HG03342 (cell line): ENCODE results near the gene KCND3.

Source experiments
- ATAC-seq: cut with Tn5 transposase; IDR thresholded peaks from one replicate; pipeline ENCODE4 v1.9.1; 2021; ENCODE audit warnings: mild to moderate bottlenecking, moderate library complexity; ENCODE audit not compliant: unreplicated experiment

Gene KCND3

DNA sequence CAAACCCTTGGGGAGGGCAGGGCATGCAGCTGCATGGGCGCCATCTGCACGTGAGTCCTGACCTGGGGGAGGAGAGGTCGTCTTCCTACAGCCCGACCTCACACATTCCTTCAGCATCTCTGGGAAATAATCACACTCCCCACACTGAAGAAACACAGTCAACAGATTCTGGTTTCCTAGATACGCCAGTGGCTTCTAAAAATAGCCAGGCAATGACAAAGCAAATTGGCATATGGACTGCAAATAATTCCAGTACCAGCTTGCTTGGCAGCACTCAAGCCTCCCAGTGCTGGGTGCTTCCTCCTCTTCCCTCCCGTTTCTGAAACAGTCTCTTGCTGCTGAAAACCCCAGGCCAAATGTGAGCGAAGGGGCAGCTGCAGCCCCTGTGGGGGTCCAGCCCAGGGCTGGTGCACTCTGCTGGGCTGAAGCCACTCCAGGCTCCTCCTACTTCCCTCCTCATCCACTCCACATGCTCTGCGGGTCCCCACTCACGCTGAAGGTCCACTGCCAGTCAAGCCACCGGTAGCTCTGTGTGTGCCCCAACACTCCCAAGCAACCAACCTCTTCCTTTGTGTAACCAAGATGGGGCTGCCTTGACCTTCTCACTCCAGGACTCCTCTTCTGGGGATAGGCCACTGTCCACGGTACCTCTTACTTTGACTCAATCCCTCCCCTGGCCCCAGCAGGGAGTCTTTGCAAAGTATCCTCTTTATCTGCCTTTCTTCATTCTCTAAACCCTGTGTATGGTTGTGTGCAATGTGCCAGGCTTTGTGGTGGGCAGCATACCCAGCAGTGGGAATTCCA is 69.0 kb downstream of the KCND3 start:
- ATAC-seq: no peak

DNA sequence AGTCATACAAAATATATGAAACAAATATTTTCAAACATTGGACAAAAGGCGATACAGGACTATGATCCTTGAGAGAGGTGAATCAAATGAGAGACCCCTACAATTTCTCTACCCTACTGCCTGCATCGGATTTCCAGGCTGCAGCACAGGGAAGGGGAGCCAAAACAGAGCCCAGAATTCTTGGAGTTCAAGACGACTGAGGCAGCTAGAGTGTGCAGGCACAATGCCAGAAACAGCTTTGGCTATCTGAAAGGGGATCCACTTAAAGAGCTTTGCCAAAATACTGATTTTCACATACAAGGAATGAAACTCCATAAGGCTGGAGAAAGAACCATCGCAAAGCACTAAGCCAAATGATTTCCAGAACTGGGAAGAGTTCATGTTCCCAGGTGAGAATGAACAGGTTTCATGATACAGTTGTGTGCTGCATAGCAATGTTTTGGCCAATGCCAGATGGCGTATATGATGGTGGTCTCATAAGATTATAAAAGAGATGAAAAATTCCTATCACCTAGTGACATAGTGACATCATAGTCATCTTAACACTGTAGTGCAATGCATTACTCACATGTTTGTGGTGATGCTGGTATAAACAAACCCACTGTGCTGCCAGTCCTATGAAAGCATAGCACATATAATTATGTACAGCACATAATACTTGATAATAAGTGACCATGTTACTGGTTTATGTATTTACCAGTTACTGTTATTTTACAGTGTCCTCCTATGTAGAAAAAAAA is 77.5 kb downstream of the KCND3 start:
- no peak for ATAC-seq

DNA sequence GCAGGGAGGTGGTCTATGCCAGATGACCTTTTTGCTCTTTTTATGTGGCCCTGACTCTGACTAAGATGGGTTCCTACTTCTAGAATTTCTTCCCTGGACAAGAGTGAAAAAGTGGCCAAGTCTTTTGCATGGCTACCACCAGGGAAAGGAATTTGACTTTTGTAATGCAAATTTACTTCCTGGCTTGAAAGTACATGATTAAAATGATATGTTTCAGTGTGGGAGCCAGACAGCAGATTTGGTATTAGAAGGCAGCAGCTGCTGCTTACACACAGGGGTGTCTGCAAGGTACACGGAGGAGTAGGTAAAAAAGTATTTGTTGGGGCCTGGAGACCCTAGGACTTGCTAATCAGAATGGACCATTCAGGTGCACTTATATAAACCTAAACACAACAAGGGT is 78.4 kb downstream of the KCND3 start:
- ATAC-seq: no peak

DNA sequence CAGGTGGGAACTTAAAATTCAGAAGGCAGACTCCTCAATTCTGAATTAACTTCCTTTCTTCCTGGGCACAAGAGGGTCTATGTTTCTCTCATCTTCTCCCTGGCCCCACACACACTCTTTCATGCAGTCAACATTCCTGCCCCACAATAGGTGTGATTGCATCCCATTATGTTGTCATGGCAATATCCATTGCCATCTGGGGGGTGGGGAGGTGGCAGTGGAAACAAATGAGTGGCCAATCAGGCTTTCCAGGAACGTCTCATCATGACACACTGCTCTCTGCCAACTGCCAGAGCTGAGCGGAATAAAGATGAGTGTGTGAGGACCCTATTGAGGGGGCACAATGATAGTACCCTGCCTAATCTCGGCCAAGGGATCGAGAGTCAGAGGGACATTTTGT is 80.4 kb downstream of the KCND3 start:
- ATAC-seq: no peak

DNA sequence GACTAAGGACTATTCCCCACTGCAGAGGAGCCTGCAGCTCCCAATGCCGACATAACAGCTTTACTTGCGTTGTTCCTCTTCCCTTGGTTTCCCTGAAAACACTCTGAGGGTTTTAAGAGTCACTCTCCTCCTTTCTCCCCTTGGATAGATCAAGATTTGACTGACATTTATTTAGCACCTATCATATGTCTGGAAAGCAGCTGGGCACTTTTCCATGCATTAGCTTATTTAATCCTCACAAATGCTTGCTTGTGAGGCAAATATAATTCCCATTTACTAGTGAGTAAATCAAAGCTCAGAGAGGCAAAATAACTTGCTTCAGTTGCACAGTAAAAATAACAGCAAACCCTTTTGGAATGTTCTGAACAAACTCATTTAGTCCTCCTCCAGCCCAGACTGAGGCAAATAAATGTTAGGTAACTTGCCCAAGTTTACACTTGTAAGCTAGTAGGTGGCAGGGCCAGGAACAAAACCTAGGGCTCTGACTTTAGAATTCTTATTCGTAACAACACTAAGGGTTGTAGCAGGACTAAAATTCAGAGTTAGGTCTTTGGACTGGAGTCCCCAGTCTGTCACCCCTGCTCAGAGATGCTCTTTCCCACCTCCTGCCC is 81.4 kb downstream of the KCND3 start:
- no peak for ATAC-seq

DNA sequence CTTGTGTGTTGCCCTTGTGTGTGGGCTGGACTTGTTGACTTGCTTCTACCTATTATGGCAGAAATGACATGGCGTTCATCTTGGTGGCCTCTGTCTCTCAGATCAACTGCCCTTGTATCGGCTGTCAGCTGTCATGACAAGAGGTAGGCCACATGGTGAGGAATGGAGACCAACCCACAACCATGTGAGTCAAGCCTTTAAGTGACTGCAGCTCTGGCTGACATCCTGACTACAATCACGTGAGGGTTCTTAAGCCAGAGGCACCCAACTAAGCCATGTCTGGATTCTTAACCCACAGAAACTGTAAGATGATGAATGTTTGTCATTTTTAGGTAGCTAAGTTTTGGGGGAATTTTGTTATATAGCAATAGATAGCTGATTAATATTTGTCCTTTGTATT is 82.1 kb downstream of the KCND3 start:
- ATAC-seq: no peak

DNA sequence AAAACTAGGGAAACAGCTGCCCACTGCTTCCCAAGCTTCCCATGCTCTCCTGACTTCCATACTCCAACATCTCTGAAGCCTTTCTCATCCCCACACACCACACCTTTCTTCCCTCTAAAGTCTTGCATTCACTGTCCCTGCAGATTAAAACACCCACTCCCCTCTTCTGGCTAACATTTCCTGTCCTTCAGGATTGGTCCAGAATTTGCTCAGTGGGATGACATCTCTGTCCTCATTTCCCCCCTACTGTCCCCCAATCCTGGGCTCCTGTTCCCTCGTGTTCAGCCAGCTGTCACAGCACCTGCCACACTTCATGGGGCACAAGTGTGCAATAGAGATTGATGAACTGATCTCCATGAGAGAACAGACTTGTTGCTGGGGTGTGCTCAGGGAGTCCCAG is 82.7 kb downstream of the KCND3 start:
- ATAC-seq: no peak

DNA sequence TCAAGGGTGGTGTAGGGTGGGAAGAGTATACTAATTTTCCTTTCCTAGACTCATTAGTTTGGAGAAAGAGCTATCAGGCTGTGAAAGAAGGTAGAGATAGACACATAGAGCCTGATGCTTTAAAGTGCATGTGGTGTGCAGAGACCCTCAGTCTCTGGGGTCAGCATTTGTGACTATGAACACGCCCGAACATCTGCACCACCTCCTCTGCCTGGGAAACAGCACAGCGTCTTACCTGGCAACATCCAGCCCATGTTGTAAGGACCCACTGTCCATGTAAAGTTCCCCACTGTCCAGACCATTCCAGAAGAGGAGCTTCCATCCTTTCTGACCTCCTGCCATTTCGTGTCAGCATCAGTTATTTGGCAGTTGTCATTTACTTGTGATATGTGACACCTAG is 83.4 kb downstream of the KCND3 start:
- ATAC-seq: no peak

DNA sequence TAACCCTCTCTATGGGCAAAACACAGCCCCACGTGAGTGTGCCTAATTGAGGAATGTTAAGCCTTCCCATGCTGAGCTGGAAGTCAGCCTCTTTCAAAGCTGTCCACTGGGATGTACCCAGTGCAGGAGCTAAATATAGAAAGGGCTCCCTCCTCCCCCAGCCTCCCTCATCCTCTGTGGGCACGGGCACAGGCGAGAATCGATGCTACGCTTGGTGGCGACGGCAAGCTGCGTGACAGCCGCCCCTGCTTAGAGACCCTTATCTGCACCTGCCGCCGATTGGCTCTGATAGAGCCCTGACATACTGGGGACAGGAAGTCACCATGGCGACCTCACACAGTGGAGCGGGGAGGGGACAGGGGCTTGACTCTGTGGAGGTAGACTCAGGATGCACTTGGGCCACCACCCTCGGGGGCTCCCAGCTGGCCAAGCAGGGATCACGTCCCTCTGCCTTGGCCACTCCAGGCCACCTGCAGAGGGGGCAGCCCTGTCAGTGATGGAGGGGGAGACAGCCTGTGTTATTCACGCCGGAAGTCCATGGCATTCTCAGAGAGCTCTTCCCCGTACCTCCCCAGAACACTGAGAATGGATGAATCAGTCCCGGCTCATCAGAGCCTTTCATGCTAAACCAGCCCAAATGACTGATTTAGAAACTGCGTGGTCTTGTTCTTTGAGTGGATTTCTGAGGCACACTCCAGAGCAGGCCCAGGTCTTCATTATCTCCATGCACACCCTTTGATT is 84.8 kb downstream of the KCND3 start:
- ATAC-seq: no peak

DNA sequence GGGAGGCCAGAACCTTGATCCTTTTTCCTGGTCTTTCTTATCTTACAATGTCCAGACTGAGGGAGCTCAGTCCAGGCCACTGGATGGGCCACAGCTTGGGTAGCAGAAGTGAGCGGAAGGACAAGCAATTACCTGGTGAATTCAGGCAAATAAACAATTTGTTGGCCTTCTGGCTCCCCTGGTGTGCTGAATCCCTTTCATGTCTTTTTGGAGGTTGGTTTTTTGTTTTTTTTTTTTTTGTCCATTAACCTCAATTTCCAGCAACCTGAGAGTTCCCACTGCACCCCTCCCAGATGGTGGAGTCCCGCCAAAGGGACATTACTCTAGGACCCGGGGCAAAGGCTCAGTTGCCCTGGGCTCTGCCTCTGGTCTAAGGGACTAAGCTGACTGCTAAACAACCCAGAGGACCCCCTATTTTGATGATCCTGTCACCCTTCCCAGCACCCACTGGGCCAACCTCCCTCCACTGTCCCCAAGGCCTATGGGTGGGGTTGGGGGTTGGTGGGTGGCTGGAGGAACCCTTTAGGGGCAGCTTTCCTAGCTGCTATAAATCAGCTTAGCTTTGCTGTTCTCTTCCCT is 85.5 kb downstream of the KCND3 start:
- ATAC-seq: no peak

DNA sequence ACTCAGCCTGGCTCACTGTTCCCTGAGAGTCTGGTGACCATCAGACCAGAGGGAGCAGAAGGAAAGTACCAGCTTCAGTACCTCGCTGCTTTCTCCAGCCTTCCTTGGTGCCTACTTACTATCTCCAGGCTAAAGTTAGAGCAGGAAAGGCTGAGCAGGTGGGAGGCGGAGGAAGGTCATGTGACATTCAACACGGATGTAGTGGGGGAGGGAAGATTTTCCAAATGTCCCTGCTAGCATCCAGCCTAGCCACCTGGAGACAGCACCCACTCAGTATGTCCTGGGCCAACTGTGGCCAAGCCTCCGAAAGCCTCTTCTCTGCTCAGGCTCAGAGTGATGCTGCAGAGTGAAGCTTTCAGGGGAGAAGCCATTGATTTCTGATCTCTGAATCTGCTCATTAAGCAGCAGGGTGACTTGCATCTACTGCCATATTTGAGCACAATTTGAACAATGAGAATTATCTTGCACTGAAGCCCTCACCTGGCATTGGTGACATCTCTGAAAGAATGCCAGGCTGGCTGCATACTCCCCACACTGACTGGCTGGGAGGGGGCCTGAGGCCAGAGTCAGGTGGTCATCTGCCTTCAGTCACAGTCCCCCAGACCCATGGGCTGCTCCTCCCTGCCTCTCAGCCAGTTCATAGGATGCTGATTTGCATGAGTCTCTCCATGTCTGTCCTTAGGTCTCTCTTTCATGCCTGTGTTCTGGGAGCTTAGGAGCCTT is 86.2 kb downstream of the KCND3 start:
- no peak for ATAC-seq

DNA sequence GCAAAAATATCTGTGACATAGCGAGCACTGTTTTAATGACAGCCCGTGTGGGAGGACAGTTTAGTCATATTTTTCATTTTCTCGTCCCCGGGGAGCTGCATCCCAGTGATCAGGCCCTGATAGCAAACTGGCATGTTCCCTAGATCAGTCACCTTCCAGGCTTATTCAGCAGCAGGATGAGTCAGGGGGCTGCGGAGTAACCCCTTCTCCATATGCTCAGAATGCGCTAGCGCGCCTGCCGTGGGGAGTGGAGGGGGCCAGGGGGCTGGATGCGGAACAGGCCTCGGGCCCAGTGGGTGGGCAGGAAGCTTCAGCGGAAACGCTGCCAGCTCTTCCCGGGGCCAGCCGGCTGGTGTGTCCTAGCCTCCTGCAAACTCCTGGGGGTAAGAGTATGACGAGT is 94.0 kb downstream of the KCND3 start:
- ATAC-seq: no peak

DNA sequence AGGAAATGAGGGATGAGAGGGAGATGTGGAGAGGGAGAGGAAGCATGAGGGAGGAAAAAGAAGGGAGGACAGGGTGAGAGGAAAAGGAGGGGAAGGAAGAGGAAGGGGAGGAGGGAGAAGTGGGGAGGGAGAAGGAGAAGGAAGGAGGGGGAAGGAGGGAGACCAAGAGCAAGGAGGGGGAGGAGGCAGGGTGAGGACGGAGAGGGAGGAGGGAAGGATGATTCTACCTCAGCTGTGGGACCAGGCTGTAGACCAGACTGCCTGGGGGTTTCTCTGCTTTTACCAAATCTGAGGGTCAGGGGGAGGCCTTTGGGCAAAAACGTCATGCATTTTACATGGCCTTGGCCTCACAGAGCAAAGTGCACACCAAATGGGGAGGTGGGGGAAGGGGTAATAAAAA is 94.5 kb downstream of the KCND3 start:
- no peak for ATAC-seq

DNA sequence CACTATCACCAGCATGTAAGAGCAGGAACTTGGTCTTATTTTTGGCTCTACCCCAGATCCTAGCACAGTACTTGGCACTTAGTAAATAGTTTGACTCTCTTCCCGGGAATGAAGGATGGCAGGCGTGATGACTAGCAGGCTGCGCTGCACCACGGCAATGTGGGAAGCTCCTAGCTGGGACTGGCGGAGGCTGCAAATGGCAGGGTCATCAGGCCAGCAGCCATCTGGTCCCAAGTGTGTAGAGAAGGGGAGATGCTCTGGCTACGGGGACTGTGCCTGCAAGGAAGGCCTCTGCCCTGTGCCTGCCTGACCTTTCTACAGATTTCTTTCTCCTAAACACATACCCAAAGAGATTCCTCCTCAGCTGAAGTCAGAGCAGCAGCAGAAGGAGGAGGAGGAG is 95.0 kb downstream of the KCND3 start:
- ATAC-seq: no peak

DNA sequence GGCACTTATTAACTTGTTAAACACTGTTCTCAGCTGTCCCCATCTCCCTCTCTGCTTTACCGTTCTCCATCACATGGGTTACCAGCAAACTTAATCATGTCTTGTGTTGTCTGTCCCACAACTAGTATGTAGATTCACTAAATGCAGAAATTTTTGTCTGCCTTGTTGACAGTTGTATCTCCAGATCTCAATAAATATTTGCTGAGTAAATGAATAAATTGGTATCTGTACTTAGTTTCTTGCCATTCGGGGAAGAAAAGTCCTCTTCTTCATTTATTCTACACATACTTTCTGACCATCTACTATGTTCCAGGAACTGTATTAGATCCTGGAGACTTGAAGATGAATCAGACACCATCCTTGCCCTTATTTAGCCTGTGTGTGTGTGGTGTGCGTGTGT is 97.9 kb downstream of the KCND3 start:
- no peak for ATAC-seq

DNA sequence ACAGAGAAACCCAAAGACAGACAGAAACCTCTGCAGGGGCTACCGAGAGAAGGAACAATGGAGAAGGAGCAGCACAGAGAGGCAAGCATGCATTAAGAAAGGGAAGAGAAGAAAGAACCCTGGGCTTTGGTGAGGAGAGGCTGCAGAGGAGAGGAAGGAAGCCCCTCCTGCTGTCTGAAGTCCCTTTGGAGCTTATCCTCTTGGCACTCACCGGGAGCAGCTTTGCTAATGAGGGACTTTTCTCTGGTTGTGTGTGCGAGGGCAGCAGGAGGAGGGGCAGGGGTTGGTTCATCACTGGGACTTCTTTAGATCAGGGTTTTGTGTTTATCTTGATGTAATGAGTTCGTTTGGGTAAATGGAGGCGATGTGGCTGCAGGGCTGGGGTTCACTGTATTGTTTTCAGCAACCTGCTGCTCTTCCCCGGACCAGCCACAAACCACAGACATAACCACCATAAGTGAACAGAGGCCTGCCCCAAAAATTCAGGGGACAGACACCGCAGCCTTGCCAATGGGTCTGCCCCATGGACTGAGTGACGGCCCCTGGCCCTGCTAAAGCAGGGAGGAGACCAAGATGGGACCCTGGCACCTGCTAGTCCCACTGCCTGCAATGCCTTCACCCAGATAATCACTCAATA is 100.6 kb downstream of the KCND3 start:
- ATAC-seq: no peak

DNA sequence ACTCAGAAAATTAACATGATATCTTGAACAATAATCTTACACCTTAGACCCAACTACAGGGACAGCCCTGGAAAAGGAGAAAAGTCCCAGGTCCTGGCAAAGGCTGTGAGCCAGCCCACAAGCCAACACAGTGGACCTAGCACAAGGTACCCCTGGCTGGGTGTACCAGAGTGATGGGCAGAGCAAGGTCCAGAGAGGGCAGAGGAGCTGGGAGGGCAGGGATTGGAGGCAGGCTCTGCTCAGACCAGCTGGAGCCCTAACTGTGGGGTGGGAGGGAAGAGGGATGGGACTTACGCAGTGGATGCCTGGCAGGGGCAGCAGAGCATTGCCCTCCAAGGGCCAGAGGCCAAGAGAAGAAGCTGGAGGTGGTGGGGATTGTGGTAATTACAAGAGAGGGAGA is 101.6 kb downstream of the KCND3 start:
- ATAC-seq: no peak

DNA sequence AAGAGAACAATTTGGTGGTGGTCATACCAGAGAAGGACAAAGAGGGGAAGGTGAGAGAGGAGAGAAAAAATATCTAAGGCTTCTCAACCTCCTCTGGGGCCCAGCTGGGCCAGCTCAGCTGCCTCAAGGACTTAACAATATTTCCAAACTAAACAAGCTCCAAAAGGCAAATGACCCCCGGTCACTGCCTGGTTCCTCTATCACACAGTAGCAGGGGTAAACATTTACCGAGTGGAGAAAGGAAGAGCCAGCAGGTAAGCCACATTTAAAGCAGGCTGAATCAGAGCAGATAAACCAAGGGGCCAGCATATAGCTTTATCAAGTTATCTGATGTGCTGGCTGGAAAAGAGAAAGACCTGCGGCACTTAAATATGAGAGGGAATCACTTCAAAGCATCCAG is 102.1 kb downstream of the KCND3 start:
- no peak for ATAC-seq

DNA sequence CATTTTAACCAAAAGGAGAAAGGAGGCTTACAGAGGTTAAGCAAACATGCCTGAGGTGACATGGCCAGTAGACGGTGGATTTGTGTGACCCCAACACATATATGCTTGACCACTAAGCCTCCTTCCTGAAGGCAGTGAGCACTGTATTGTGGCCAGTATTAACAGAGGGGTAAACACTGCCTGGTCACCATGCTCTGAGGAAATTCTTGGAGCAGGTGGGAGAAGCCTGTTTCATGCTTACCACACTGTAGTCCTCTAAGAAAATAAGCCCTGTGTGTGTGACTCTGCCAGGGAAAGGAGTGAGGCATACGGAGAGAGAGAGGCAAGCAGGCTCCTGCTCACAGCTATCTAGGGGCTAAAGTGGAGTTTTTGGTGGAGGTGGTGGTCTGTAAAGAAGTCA is 102.7 kb downstream of the KCND3 start:
- ATAC-seq: no peak
